Thoracic aorta (tissue), 2 donors: ENCODE measurements around the gene PRDX2. TPM values are rescaled to one million over a fixed set of nuclear protein-coding genes. Genes with fewer than 3 reads are reported as not detected.

Source experiments
- ATAC-seq: fragments of 150-250 bp; one replicate; pipeline ENCODE4 v1.8.0; 2017; ENCODE audit warnings: low read depth; ENCODE audit not compliant: insufficient number of reproducible peaks, low FRiP score
- DNase-seq: peaks from one replicate; pipeline ENCODE4 v3.0.0-alpha.2; 2020; ENCODE audit warnings: low spot score
- H3K27ac ChIP-seq, 2 donors: fragments of 200-600 bp; sonication (generic); 1 replicate in 1 of 2; 2 replicates in 1 of 2; pipeline ENCODE4 v1.5.1; 2016; ENCODE audit warnings: mild to moderate bottlenecking in 2 of 2, moderate library complexity in 2 of 2
- H3K27me3 ChIP-seq: fragments of 200-600 bp; sonication (generic); replicated peaks from 2 replicates; pipeline ENCODE4 v1.6.0; 2016; ENCODE audit warnings: mild to moderate bottlenecking; ENCODE audit not compliant: insufficient read depth
- H3K36me3 ChIP-seq: fragments of 200-600 bp; sonication (generic); one replicate; pipeline ENCODE4 v1.5.1; 2016
- H3K4me1 ChIP-seq, 2 donors: fragments of 200-600 bp; sonication (generic); 1 replicate in 1 of 2; 2 replicates in 1 of 2; pipeline versions ENCODE4 v1.5.1 to v1.6.0; 2016; ENCODE audit warnings: low read depth in 2 of 2, mild to moderate bottlenecking in 1 of 2; ENCODE audit not compliant: control insufficient read depth in 1 of 2
- H3K4me3 ChIP-seq: fragments of 200-600 bp; sonication (generic); 2 replicates; pipeline ENCODE4 v1.5.1; 2016; ENCODE audit warnings: mild to moderate bottlenecking
- H3K9me3 ChIP-seq: fragments of 200-600 bp; sonication (generic); 2 replicates; pipeline ENCODE4 v1.5.1; 2016
- total RNA-seq, 2 donors: library from RNA; depleted of rRNA; stranded (reverse); fragments of >200 nt; gene quantifications; one replicate each; pipeline versions ENCODE4 v1.1.0 to v1.2.3, GENCODE V29; 2016
- TF ChIP-seq, protein P1 (sequence below): fragments of 200-600 bp; sonication (generic); IDR thresholded peaks from one replicate; pipeline ENCODE4 v1.5.1; 2019; ENCODE audit warnings: antibody characterized with exemption

PRDX2 gene
- total RNA-seq, 2 donors from 2014 or later: 107 to 235 TPM

DNA sequence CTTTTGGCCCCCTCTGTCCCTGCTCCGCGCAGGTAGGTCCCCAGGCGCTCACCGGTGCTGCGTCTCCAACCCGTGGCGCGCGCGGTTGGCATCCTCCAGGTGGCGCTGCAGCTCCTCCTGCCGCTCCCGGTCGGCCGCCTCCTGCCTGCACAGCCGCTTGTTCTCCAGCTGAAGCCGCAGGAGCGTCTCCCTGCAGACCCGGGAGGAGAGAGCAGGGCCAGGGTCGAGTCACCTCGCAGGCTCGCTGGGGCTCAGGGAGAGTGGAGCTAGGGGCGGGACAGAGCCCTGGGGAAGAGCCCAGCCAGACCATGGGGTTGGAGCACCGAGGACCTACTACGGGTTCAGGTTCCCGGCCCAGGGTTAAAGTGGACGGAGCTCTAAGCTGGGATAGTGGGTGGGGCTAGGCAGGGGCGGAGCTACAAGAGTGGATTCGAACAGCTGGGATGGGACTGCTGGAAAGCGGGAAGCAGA lies 35.5 kb downstream of the PRDX2 start:
- TF ChIP-seq, protein P1, sequence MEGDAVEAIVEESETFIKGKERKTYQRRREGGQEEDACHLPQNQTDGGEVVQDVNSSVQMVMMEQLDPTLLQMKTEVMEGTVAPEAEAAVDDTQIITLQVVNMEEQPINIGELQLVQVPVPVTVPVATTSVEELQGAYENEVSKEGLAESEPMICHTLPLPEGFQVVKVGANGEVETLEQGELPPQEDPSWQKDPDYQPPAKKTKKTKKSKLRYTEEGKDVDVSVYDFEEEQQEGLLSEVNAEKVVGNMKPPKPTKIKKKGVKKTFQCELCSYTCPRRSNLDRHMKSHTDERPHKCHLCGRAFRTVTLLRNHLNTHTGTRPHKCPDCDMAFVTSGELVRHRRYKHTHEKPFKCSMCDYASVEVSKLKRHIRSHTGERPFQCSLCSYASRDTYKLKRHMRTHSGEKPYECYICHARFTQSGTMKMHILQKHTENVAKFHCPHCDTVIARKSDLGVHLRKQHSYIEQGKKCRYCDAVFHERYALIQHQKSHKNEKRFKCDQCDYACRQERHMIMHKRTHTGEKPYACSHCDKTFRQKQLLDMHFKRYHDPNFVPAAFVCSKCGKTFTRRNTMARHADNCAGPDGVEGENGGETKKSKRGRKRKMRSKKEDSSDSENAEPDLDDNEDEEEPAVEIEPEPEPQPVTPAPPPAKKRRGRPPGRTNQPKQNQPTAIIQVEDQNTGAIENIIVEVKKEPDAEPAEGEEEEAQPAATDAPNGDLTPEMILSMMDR: peak; percentile 73
- Histone ChIP-seq H3K27ac (no peak overlapping the region), H3K27me3 (no peaks in the 10 kb centered on the region), H3K36me3 (peaks cover 22% of the 10 kb centered on the region), H3K4me1 (peaks cover 0 to under 1% of the 10 kb centered on the region in 2 donors), H3K9me3 (no peaks in the 10 kb centered on the region), H3K4me3 (peak overlapping the region; percentile 66)
- DNase-seq: no peak
- ATAC-seq: no peak

GRCh38 chr19:12764698-12765097 lies 36.9 kb downstream of the PRDX2 start:
- H3K4me1 ChIP-seq: no peaks in the 10 kb centered on the region
- peaks cover 18% of the 10 kb centered on the region for H3K36me3 ChIP-seq
- H3K27me3 ChIP-seq: no peaks in the 10 kb centered on the region
- H3K27ac ChIP-seq: no peak overlapping the region
- no peaks in the 10 kb centered on the region for H3K9me3 ChIP-seq
- no peak overlapping the region for H3K4me3 ChIP-seq
- ATAC-seq: no peak
- TF ChIP-seq, protein P1: no peak
- DNase-seq: no peak

DNA sequence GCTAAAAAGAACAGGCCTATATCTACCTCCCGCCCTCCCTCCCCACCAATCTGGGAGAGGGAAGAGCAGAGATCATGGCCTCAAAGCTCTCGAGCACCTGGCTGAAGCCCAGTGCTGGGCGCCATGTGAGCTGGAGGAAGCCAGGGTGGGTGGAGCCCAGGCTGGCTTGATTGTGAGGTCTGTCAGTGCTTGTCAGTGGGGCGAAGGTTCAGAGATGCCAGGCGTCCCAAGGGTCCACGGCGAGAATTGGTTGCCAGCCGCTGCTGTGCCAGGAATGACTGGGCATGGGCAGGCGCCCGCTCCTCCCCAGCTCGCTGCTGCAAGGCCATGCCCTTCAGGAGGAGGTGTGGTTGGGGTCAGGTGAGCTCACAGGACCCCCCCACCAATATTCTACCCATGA lies 38.5 kb downstream of the PRDX2 start:
- Histone ChIP-seq H3K9me3 (no peaks in the 10 kb centered on the region), H3K36me3 (peaks cover 18% of the 10 kb centered on the region), H3K4me1 (peaks cover 0 to under 1% of the 10 kb centered on the region in 2 donors), H3K27me3 (no peaks in the 10 kb centered on the region), H3K27ac (no peak overlapping the region), H3K4me3 (no peak overlapping the region)
- TF ChIP-seq, protein P1: no peak
- ATAC-seq: no peak
- no peak for DNase-seq

DNA sequence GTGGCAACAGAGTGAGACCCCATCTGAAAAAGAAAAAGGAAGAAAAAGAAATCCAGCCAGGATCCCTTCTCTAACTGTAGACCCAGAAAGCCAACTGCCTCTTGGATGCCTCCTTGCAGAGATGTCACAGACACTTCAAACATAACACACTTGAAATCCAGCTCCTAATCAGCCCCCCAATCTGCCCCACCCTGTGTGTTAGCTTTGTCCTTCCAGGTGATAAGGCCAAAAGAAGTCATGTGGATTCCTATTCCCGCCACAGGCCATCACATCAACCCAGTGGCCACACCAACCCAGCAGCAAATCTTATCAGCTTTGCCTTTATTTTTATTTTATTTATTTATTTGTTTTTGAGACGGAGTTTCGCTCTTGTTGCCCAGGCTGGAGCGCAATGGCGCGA lies 41.9 kb downstream of the PRDX2 start:
- ATAC-seq (no peak), DNase-seq (no peak)
- TF ChIP-seq, protein P1: no peak
- peaks cover 9% of the 10 kb centered on the region for H3K36me3 ChIP-seq
- H3K4me3 ChIP-seq: no peak overlapping the region
- H3K27me3 ChIP-seq: no peaks in the 10 kb centered on the region
- no peak overlapping the region for H3K27ac ChIP-seq
- no peaks in the 10 kb centered on the region for H3K9me3 ChIP-seq
- H3K4me1 ChIP-seq: peaks cover 8 to 13% of the 10 kb centered on the region in 2 donors

DNA sequence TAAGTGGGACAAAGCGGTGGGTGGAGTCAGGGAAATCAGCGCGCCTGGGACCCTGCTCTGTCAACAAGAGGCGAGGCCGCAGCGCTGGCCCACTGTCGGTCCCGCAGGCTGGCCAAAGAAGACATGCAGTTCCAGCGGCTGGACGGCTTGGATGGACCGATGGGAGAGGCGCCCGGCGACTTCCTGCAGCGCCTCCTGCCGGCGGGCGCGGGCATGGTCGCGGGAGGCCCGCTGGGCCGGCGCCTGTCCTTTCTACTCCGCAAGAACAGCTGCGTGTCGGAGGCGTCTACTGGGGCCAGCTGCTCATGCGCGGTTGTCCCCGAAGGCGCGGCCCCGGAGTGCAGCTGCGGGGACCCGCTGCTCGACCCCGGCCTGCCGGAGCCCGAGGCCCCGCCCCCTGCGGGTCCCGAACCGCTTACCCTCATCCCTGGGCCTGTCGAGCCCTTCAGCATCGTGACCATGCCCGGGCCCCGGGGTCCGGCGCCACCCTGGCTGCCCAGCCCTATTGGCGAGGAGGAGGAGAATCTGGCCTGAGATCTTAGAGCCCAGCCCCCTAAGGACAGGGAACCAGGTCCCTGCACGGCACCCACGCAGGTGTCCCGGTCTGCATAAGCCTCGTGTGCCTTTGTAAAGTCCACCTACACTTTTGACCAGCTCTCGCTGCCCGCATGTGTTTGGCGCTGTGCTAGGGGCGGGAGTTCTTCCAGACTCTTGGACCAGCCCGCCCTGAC lies 43.9 kb downstream of the PRDX2 start:
- Histone ChIP-seq H3K4me1 (peaks cover 8 to 13% of the 10 kb centered on the region in 2 donors), H3K36me3 (no peaks in the 10 kb centered on the region), H3K9me3 (no peaks in the 10 kb centered on the region), H3K27ac (peak overlapping the region; percentile 28 to 61), H3K27me3 (no peaks in the 10 kb centered on the region), H3K4me3 (peak overlapping the region; percentile 75)
- TF ChIP-seq, protein P1: peak; percentile 94
- ATAC-seq: peak; percentile 84
- DNase-seq: no peak
